GM23248 (cell line): ENCODE measurements around the gene CERS5. TPM values are rescaled to one million over a fixed set of nuclear protein-coding genes. Genes with fewer than 3 reads are reported as not detected.

Experiments
- DNase-seq: peaks from one replicate; pipeline ENCODE4 v3.0.0-alpha.2; 2015
- H2AFZ ChIP-seq: fragments of 200-600 bp; sonication (generic); 2 replicates; pipeline ENCODE4 v1.6.1; 2016; ENCODE audit warnings: antibody characterized with exemption
- H3F3A ChIP-seq: fragments of 200-600 bp; sonication (generic); 2 replicates; pipeline ENCODE4 v1.6.1; 2016; ENCODE audit warnings: mild to moderate bottlenecking, antibody characterized with exemption, mixed run types; ENCODE audit not compliant: insufficient read depth
- H3K27ac ChIP-seq: fragments of 200-600 bp; sonication (generic); 2 replicates; pipeline ENCODE4 v1.5.1; 2016; ENCODE audit warnings: mild to moderate bottlenecking
- H3K27me3 ChIP-seq: fragments of 200-600 bp; sonication (generic); replicated peaks from 2 replicates; pipeline ENCODE4 v1.6.1; 2016; ENCODE audit warnings: mild to moderate bottlenecking; ENCODE audit not compliant: insufficient read depth
- H3K36me3 ChIP-seq: fragments of 200-600 bp; sonication (generic); 2 replicates; pipeline ENCODE4 v1.6.1; 2016; ENCODE audit warnings: low read depth, mild to moderate bottlenecking
- H3K4me1 ChIP-seq: fragments of 200-600 bp; sonication (generic); 2 replicates; pipeline ENCODE4 v1.6.1; 2016; ENCODE audit warnings: mild to moderate bottlenecking; ENCODE audit not compliant: insufficient read depth
- H3K4me2 ChIP-seq: fragments of 200-600 bp; sonication (generic); one replicate; pipeline ENCODE4 v1.6.1; 2016; ENCODE audit warnings: mild to moderate bottlenecking; ENCODE audit not compliant: unreplicated experiment
- H3K4me3 ChIP-seq: fragments of 200-600 bp; sonication (generic); 2 replicates; pipeline ENCODE4 v1.5.1; 2016; ENCODE audit warnings: mild to moderate bottlenecking
- H3K79me2 ChIP-seq: fragments of 200-600 bp; sonication (generic); 2 replicates; pipeline ENCODE4 v1.6.1; 2016; ENCODE audit warnings: mild to moderate bottlenecking; ENCODE audit not compliant: insufficient read depth
- H3K9ac ChIP-seq: fragments of 200-600 bp; sonication (generic); 2 replicates; pipeline ENCODE4 v1.6.1; 2016; ENCODE audit warnings: mild to moderate bottlenecking
- H3K9me2 ChIP-seq: fragments of 200-600 bp; sonication (generic); 2 replicates; pipeline ENCODE4 v1.6.1; 2016; ENCODE audit warnings: mixed run types, mild to moderate bottlenecking, moderate library complexity; ENCODE audit not compliant: insufficient read depth
- H3K9me3 ChIP-seq: fragments of 200-600 bp; sonication (generic); one replicate; pipeline ENCODE4 v1.6.1; 2017; ENCODE audit warnings: low read depth
- H4K20me1 ChIP-seq: fragments of 200-600 bp; sonication (generic); 2 replicates; pipeline ENCODE4 v1.6.0; 2016; ENCODE audit not compliant: insufficient read depth
- EZH2 ChIP-seq: fragments of 200-600 bp; sonication (generic); IDR thresholded peaks from 2 replicates; pipeline ENCODE4 v1.6.1; 2018; ENCODE audit warnings: antibody characterized with exemption, mild to moderate bottlenecking; ENCODE audit not compliant: insufficient read depth, poor library complexity, severe bottlenecking
- EZH2phosphoT487 ChIP-seq: fragments of 200-600 bp; sonication (generic); IDR thresholded peaks from 2 replicates; pipeline ENCODE4 v1.6.1; 2018; ENCODE audit warnings: antibody characterized with exemption, moderate library complexity, mild to moderate bottlenecking, low read depth; ENCODE audit not compliant: insufficient read depth
- WGBS, 2 experiments: methylation state at CpG; one replicate each; pipeline ENCODE4 v1.1.6; 2015 to 2017; ENCODE audit warnings: low lambda C conversion rate in 2 of 2, low coverage in 1 of 2; ENCODE audit errors: missing lambda C conversion rate in 2 of 2; 5-methylcytosine and 5-hydroxymethylcytosine counted together
- in situ Hi-C: fragments of 300-500 bp; cut with MboI; formaldehyde crosslinking; loops from 2 replicates; pipeline ENCODE4 v1.15.0; 2020
- polyA plus RNA-seq: library from polyadenylated mRNA; unstranded; fragments of >200 nt; fragmentation: Nextera tagmentation; extraction: Ambion mirVana; gene quantifications from 2 replicates; pipeline ENCODE4 v1.2.1, GENCODE V29; 2016
- total RNA-seq: library from RNA; depleted of rRNA; stranded (reverse); fragments of >200 nt; shearing (Covaris generic); gene quantifications from 2 replicates; pipeline ENCODE4 v1.2.3, GENCODE V29; 2014

CERS5 gene
- total and polyA plus RNA-seq, 2 experiments from 2014 or later: 60.7 to 99.2 TPM

DNA sequence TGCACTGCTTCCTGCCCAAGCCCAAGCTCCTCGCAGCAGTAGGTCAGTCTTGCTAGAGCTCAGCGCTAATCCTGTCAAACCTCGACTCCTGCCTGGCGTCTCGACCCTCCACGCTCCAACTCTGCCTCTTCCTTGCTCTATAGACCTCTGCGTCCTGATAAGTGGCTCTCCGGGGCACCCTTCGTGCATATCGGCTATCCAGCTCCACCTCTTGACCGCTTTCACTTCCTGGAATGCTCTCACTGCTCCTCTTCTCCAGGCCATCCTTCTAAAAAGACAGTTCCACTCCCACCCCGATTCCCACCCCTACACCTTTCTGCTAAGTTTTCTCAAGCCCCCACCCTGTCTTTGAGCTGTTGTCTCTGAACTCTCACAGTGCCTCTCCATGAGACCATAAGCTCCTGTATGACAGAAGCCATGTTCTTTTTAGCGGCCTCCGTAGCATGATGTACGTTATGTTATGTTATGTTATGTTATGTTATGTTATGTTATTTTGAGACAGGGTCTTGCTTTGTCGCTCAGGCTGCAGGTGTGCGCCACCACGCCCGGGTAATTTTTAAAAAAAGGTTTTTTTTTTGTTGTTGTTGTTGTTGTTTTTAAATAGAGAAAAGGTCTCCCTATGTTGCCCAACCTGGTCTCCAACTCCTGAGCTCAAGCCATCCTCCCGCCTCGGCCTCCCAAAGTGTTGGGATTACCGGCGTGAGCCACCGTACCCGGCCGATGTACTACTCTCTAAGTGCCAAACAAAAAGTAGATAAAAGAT is 54.5 kb downstream of the CERS5 start:
- Histone ChIP-seq H3K4me1 (peaks cover 17% of the 10 kb centered on the region), H4K20me1 (no peaks in the 10 kb centered on the region), H3K27ac (peak overlapping the region; percentile 96), H3K9ac (peak overlapping the region; percentile 97), H3F3A (peaks cover 7% of the 10 kb centered on the region), H3K9me2 (no peaks in the 10 kb centered on the region), H3K4me2 (peak overlapping the region; percentile 92), H3K36me3 (0 out of 2 replicates have a peak, but pooled peaks cover 6% of the 10 kb centered on the region), H3K4me3 (peak overlapping the region; percentile 93), H3K27me3 (no peaks in the 10 kb centered on the region), H2AFZ (peak overlapping the region; percentile 82), H3K79me2 (peaks cover 51% of the 10 kb centered on the region), H3K9me3 (no peaks in the 10 kb centered on the region)
- WGBS, 2 experiments: 16 to 17% methylated on average over 25 to 26 of the region's 26 CpGs
- TF ChIP-seq EZH2phosphoT487: no peak
- no peak for TF ChIP-seq EZH2
- DNase-seq: no peak
- in situ Hi-C loops: no loop called here

DNA sequence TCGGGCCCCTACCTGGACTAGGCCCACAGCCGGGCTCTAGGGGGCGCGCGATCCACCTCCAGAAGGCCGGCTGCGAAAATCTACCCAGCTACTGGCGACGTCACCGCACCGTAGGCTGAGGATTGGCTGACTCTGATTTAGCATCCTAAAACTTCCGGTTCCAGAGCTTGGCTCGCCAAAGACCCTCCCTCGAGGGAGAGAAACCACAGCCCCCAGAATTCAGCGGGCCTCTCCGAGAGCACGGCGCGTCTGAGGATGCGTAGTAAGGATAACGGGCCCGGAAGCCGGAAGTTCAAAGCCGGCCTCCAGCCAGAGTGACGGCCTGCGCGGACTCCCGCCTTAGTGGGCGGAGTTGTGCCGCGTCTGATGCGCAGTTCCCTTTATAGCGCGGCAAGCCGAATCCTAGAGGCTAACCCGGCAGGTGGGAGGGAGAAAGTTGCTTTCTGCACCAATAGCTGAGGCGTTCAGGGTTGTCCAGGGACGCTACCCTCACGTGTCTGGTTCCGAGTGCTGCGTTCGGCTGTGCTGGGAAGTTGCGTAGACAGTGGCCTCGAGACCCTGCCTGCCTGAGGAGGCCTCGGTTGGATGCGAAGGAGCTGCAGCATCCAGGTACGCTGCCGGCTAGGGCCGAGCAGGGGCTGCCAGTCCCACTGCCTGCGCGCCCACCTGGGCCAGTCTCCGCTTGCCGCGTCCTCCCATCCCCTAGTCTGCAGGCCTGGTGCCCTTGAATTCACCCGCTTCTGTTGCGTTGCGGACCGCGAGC is 55.3 kb downstream of the CERS5 start, which contains the start of gene COX14:
COX14 (plus strand) TSS at position 544 of the 763 bp plus-strand sequence. CDS start 7,808 bp downstream, outside the sequence.
- peaks cover 17% of the 10 kb centered on the region for H3K4me1 ChIP-seq
- no peaks in the 10 kb centered on the region for H3K9me2 ChIP-seq
- no peaks in the 10 kb centered on the region for H3K9me3 ChIP-seq
- WGBS, 2 experiments: 1% methylated on average over 50 to 59 of the region's 59 CpGs
- TF ChIP-seq EZH2phosphoT487: no peak
- TF ChIP-seq EZH2: no peak
- H4K20me1 ChIP-seq: no peaks in the 10 kb centered on the region
- no peaks in the 10 kb centered on the region for H3K27me3 ChIP-seq
- peak; percentile 100 for DNase-seq
- peaks cover 44% of the 10 kb centered on the region for H3K79me2 ChIP-seq
- H3K27ac ChIP-seq: peak within 1 kb of the TSS; percentile 96
- peaks cover 7% of the 10 kb centered on the region for H3F3A ChIP-seq
- peak within 1 kb of the TSS; percentile 93 for H3K4me3 ChIP-seq
- peak within 1 kb of the TSS; percentile 92 for H3K4me2 ChIP-seq
- in situ Hi-C loops: no loop called here
- 0 out of 2 replicates have a peak, but pooled peaks cover 6% of the 10 kb centered on the region for H3K36me3 ChIP-seq
- H2AFZ ChIP-seq: peak within 1 kb of the TSS; percentile 89
- H3K9ac ChIP-seq: peak within 1 kb of the TSS; percentile 97

DNA sequence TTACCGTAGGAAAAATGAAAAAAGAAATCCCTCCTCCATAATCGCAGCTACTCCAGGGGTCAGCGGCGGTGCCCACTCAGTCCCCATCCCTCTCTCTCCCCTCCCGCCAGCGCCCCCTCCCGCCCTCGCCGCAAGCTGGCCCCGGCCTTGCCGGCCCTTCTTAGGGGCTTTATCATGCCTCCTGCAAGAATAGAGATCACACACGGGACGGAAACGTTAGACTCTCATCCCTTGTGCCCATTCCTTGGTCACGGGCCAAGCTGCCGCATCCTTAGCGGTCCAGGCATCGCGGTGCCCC is 55.8 kb downstream of the CERS5 start:
- no peak overlapping the region for H3K27ac ChIP-seq
- H3K36me3 ChIP-seq: 0 out of 2 replicates have a peak, but pooled peaks cover 2% of the 10 kb centered on the region
- H3K79me2 ChIP-seq: peaks cover 38% of the 10 kb centered on the region
- peaks cover 7% of the 10 kb centered on the region for H3F3A ChIP-seq
- H4K20me1 ChIP-seq: no peaks in the 10 kb centered on the region
- no peaks in the 10 kb centered on the region for H3K9me3 ChIP-seq
- H3K27me3 ChIP-seq: no peaks in the 10 kb centered on the region
- no peaks in the 10 kb centered on the region for H3K9me2 ChIP-seq
- H2AFZ ChIP-seq: peak overlapping the region; percentile 89
- no peak for DNase-seq
- H3K4me2 ChIP-seq: peak overlapping the region; percentile 63
- H3K4me1 ChIP-seq: peaks cover 17% of the 10 kb centered on the region
- H3K9ac ChIP-seq: peak overlapping the region; percentile 47
- 2 to 13% methylated on average over 9 to 19 of the region's 19 CpGs for WGBS, 2 experiments
- TF ChIP-seq EZH2phosphoT487 (no peak), EZH2 (no peak)
- in situ Hi-C loops: no loop called here
- H3K4me3 ChIP-seq: peak overlapping the region; percentile 58

DNA sequence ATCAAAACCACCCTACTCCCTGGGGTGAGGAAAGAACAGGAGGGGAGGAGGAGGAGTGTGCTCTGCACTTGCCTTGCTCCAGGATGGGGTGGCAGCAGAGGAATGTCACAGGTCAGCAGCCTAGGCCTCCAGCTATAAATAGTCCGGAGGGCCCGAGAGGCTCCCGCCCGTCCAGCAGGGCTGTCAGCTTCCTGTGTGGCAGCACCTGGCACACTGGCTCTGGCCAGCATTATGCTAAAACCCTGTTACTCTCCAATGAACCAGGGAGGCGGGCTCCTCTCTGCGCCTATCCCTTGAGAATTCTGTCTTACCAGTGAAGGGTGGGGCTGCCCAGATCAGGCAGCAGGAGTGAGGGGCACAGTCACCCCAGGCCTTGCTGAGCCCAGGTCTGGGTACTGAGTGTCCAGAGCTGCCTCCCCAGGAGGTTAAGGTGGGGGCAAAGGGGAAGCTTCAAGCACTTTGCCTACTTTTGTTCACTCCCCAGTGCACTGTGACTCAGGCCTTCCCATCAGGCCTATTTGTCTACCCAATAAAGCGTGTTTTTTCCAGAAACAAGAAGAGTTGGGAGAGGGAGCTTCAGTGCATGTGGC is 56.3 kb downstream of the CERS5 start:
- Histone ChIP-seq H3K36me3 (no peaks in the 10 kb centered on the region), H3K9me3 (no peaks in the 10 kb centered on the region), H3F3A (peaks cover 7% of the 10 kb centered on the region), H3K9ac (peak overlapping the region; percentile 13; the same call in 1 of the 2 replicates), H3K4me3 (no peak overlapping the region; the same call in 1 of the 2 replicates), H3K27me3 (no peaks in the 10 kb centered on the region), H3K79me2 (peaks cover 34% of the 10 kb centered on the region), H3K4me2 (peak overlapping the region; percentile 7), H4K20me1 (no peaks in the 10 kb centered on the region), H2AFZ (peak overlapping the region; percentile 89), H3K27ac (peak overlapping the region; percentile 20), H3K4me1 (peaks cover 17% of the 10 kb centered on the region), H3K9me2 (no peaks in the 10 kb centered on the region)
- WGBS, 2 experiments: 26 to 30% methylated on average over 7 of the region's 7 CpGs
- in situ Hi-C loops: no loop called here
- DNase-seq: peak; percentile 60
- TF ChIP-seq EZH2phosphoT487 (no peak), EZH2 (no peak)
